GM15510 (cell line): ENCODE measurements around the gene MPST.

Experiments used
- POLR2A ChIP-seq: IDR thresholded peaks from 3 replicates; pipeline ENCODE4 v1.6.1; 2011; ENCODE audit warnings: borderline replicate concordance; ENCODE audit not compliant: insufficient read length; ENCODE audit errors: extremely low read depth

The MPST gene

DNA sequence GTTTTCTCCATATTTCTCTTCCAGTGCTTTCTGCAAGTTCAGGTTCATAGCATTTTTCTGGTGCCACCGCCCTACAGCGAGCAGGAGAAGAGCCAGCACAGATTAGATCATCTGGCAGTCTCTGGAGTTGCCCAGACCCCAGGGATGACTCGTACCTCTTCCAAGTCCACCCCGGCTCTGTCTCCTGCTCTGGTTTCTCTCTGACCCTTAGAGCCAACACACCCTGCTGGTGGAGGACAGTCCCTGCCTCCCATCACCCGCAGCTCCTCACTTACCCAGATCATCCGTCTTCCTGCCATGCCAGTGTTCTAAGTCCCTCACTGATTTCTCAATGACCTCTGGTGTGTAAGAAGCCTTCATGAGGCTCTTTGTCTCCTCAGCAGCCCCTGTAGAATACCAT, 28.3 kb upstream of the MPST start:
- TF ChIP-seq POLR2A: no peak

DNA sequence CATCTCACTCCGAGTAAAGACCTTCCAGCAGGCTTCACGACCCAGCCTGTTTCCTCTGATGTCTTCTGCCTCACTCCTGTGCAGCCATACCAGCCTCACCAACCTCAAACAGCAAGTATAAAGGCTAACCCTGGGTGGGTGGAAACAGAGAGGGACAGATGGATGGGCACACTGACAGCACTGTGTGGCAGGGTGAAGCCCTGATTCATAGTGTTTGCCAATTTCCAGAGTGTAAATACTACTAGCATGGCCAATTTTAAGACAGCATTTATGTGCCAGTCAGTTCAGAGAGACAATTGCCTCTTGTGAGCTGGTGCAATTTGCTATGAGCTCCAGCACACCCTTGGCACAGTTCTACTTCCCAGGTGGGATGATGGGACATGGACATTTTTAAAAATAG, 21.8 kb upstream of the MPST start:
- no peak for TF ChIP-seq POLR2A

DNA sequence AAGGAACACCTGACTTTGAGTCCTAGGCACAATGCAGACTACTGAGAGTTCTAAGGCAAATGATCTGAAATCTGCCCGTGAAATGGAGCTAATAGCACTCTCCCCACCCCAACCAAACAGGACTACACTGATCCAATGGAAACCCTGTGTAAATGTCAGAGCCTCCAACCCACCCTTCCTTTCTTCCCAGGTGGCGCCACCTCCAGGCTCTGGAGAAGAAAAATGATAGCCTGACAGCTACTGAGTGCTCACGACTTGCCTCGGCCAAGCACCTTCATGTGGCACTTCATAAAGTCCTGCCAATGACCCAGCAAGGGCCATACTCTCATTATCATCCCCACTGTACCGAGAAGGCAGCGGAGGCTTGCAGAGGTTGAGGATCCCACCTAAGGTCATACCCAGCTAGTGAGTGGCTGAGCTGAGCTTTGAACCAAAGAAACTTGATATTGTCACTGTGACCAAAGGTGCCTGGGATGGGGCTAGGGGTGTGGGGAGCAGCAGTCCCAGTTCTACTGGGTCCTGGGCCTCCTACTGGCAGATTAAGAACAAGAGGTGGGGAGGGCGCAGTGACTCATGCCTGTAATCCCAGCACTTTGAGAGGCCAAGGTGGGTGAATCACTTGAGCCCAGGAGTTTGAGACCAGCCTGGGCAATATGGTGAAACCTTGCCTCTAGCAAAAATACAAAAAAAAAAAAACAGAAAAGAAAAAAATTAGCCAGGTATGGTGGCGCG, 20.8 kb upstream of the MPST start:
- TF ChIP-seq POLR2A: no peak

DNA sequence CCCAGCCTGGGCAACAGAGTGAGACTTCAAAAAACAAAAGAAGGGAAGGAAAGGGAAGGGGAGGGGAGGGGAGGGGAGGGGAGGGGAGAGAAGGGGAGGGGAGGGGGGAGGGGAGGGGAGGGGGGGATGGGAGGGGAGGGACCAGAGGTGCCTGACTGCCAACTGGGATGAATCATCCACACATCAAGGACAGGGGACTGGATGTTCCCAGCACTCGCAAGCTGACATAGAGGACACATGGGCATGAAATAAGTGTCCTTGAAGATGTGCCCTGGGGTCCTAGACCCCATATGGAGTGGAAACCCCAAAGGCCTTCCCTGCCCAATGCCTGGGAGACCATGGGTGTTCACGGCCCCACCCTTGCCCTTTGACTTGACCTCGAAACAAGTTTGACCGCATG, 20.1 kb upstream of the MPST start:
- TF ChIP-seq POLR2A: no peak

DNA sequence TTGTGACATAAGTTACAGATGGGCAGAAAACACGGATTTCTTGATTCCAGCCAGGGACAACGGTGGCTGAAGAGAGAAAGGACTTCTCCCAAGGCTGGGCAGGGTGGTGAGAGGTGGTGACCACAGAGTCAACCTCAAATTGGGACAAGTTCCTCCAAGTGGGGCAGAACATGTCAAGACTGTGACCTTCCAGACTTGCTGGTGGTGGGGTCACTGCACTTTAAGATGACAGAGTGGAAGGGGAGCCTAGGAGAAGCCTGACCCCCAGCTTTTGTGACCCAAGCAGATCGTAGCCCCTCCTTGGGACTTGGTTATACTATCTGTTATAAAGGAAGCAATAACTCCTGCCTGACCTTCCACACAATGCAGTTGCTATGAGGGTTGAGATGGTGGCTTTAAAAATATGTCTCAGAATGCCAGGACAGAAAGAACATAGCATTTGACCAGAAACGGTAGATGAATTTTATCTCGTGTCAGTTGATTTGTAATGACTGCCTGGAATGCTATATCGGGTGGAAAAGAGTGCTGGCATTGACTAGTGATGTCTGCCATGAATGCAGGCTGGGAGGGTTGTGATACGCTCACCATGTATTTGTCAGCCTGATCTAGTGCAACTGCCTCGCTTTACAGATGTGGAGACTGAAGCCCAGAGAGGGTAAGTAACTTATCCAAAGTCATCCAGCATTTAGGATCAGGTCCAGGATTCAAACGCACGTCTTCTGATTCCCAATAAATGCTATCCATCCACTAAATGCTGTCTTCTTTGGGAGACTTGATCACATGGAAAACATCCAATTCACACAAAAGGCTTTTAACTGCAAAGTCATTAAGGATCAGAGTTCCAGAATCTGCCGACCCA, 18.6 kb upstream of the MPST start:
- no peak for TF ChIP-seq POLR2A

DNA sequence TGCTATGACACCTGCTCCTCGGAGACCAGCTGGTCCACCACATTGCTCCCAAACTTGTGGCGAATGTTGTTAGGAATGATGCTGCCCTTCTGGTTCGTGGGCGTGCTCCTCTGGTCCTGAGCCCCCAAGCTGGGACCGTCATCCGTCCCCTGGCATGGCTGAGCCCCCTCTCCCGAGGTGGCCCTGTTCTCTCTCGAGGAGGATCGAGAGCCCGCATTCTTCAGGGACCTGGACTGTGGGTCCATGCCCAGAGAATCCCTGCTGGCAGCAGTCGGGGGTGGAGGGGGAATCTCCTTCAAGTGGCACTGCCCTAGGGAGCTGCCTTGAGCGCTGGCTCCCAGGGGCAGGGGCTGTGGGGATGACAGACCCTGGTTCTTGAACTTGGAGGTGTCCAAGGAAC, 17.7 kb upstream of the MPST start:
- no peak for TF ChIP-seq POLR2A

DNA sequence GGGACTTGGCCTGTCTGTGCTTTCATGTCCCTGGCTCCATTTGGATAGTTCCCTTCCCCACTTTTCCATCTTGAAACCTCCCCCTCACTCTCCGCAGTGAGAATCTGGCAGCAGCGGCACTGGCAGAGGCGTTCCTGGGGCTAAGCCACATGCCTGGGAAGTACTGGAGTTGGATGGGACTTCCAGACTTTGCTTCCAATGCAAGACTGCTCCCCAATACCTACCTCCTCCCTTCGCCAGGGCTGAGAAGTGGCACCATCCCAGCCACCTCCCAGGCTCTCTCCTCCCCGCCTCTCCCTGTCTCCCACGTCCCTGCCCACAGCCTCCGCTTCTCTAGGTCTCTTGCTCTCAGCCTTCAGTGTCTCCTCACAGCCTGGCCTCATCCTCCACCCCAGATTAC, 16.9 kb upstream of the MPST start:
- no peak for TF ChIP-seq POLR2A

DNA sequence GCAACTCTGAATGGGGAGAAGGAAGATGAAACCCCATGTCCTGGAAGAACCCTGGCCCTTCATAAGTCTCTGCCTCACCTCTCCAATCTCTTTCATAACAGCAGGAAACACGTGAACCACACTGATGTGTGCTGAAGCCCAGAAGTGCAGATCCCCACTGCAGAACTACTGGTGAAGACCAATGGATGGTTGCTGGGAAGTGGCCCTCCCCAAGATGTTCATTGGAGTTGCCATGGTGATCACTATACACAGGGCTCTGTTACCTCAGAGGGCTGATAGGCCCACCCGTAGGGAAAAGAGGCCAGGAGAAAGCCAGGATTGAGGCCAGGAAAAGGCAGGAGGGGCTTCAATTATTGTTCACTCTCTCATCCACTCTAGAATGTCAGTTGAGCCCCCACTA, 11.9 kb upstream of the MPST start:
- no peak for TF ChIP-seq POLR2A

DNA sequence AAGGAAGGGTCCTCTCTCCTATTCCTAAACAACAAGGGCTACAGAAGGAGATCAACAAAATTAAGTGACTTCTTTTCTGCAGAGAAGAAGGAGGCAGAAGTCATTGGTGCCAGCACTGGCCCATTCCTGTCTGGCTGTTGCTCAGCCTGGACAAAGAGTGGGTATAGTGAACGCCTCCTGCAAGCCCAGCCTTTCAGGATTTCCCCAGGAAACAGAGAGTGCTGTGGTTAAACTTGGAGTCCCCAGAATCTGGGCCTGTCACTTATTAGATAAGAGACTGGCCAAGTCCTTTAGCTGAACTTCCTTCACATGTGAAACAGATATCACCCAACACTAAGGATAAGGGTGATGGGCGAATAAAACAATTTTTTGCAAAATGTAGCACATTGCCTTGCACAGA, 11.2 kb upstream of the MPST start:
- no peak for TF ChIP-seq POLR2A

DNA sequence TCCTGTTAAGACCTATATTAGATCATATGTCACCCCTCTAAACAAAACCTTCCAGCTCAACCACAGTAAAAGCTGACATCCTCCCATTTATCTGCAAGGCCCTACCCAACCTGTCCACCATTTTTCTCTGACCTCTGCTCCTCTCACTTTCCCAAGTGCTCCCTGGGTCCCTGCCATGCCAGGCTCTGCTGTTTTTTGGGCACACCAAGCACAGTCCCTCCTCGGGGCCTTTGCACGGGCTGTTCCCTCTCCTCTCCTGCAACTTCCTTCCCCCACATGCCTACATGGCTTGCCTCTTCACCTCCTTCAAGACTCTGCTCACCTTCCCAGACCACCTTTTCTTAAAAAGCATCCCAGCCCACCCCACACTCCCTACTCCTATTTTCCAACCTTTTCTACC, 10.1 kb upstream of the MPST start:
- no peak for TF ChIP-seq POLR2A

DNA sequence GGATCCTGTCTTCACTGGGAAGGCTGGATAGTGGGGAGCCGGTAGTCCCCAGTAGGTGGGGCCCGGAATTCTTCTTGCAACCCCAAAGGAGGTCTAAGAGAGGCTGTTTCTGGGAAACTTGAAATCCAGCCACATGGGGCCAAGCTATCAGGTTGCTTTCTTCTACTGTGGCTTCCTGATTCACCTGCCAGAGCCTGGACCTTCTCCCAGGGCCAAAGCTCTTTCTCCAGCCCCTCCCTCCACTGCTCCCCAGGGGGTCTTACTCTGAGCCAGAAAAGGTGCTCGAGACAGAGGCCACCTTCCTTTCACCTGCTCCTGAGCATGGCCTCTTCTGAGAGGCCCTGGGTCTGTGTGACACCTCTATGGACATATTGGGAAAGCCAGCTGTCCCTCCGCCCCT, 9.4 kb upstream of the MPST start:
- no peak for TF ChIP-seq POLR2A

DNA sequence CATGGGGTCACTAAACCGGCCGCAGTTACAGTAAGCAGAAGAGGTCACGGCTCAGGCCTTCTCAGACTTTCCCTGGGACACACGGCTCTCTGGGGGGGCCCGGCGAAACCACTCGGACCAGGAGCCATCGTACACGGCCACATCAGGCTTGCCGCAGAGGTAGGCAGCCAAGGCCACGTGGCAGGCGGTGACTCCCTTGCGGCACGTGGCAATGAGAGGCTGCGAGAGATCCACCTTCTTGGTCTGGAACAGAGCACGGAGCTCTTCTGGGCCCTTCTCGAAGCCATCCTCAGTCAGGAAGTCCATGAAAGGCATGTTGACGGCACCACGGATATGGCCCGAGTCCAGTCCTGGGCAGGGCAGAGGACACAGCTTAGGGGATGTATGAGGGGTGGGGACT, 8.6 kb upstream of the MPST start:
- no peak for TF ChIP-seq POLR2A

DNA sequence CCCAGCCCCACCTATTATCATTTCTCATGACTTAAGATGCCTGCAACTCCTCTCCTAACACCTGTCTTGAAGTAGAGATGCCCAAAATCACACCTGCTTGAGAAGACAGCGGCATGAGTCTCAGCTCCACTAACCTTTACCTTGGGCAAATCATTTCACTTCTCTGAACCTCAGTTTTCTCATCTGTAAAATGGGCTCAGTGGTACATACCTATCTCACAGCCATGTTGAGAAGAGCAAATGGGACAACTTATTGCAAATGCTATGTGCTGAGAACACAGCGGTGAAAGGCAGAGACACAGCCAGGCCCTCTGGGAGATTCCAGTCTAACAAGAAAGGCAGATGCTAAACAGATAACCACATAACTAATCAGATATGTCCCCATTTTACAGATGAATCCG, 8.1 kb upstream of the MPST start:
- TF ChIP-seq POLR2A: no peak

DNA sequence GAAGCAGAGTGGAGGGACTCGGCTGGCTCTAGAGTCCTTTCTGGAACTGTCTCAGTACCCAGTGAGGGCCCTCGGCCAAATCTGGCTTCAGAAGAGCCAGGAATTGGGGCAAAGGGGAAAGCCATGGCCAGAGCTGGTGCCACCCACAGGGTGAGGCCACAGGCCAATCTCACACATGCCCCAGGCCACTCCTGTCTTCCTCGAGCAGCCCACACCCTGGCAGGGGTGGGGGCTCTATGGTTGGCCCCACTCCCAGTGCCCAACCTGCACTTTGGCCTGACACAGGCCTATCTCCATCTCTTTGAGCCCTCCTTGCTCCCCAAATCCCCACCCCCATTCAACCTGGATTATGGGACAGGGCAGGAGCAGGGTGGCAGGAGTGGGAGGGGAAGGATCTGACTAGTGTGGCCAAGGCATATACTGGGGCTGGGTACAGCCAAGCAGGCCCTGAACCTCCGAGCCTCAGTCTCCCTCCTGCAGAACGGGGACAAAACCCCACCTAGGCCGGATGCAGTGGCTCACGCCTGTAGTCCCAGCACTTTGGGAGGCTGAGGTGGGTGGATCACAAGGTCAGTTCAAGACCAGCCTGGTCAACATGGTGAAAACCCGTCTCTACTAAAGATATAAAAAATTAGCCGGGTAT, 7.2 kb upstream of the MPST start:
- no peak for TF ChIP-seq POLR2A

DNA sequence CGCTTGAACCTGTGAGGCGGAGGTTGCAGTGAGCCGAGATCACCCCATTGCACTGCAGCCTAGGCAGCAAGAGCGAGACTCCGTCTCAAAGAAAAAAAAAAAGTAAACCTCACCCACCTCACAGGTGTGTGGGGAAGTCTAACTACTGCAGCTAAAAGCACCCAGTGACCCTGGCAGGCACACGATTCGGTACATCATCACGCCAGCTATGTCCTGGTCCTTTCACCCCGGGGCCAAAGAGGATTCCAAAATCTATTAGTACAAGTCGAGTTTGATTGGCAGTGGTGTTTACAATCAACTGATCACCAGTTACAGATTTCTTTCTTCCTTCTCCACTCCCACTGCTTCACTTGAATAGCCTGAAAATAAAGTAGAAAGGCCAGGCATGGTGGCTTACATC, 6.6 kb upstream of the MPST start:
- no peak for TF ChIP-seq POLR2A

DNA sequence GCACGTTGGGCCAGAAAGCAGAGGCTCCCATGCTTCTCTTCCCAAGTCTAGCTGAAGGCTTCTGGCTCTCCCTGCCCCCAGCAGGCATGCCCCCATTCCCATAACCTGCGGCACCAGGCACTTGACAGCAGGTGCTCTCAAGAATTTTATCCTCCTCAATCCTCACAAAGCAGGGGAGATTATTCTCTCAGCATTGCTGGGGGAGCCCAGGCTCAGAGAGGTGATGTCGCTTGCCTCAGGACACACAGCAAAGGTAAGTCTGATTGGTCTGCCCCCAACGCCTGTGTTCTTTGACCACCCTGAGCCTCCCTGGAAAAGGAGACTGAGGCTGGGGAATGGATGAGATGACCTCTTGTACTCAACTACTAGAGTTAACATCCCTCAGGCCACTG, 5.1 kb upstream of the MPST start:
- TF ChIP-seq POLR2A: no peak

DNA sequence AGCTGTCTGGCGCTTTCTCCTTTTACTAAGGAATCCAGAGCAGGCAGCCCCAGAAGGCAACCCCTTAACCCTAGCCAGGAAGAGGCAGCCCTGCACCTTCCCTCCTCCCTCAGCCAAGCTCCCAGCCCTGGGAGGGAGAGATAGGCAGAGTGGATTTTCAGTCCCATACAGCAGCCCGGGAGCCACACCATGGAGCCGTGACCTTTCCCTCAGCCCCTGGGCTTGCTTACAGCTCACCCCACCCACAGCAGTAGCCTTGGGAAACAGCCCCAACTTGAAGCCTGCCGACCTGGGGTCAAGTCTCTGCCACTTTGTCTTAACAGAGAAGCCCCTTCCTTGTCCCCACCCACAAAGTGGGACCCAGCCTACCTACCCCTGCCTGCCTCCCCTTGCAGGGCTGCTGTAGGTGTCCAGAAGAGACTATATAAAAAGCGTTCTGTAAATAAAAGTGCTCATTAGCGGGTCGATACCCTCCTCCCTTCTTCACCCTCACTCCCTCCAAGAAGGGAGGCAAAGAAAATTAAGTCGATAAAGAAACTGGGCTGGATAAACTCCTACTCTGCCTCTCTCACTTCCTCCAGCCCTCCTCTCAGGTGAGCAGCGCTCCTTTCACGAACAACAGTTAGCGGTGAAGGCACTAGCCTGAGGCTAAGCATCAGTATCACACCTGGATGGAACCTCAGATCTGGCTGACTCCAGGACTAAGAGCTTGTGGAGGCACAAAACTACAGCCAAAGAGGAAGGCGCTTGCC, 4.5 kb upstream of the MPST start:
- TF ChIP-seq POLR2A: no peak
